GM20000 (cell line): Measurements from ENCODE around the gene ERBB4.

Experiments
- DNase-seq: peaks from one replicate; pipeline ENCODE4 v3.0.0; 2012; ENCODE audit warnings: low spot score
- CTCF ChIP-seq: IDR thresholded peaks from 2 replicates; pipeline ENCODE4 v1.5.1; 2012; ENCODE audit warnings: mild to moderate bottlenecking, control low read depth; ENCODE audit errors: extremely low read depth, missing control alignments

Gene ERBB4

GRCh38 chr2:212328136-212328535 lies 210.5 kb downstream of the ERBB4 start:
- no peak for TF ChIP-seq CTCF

GRCh38 chr2:212327171-212327809 lies 211.3 kb downstream of the ERBB4 start:
- no peak for TF ChIP-seq CTCF

More at GRCh38 chr2:212328136-212328535, 210.5 kb downstream of the ERBB4 start:
- DNase-seq, result no peak

GRCh38 chr2:212318636-212319035 lies 220.0 kb downstream of the ERBB4 start:
- DNase-seq, result no peak
- no peak for TF ChIP-seq CTCF

More at GRCh38 chr2:212327171-212327809, 211.3 kb downstream of the ERBB4 start:
- no peak for DNase-seq

GRCh38 chr2:212314680-212315079 lies 223.9 kb downstream of the ERBB4 start:
- no peak for DNase-seq
- TF ChIP-seq CTCF, result no peak

GRCh38 chr2:212311807-212312404 lies 226.7 kb downstream of the ERBB4 start:
- no peak for DNase-seq
- TF ChIP-seq CTCF, result no peak

- DNase-seq, result no peak
- TF ChIP-seq CTCF, result no peak
Observed at GRCh38 chr2:212299943-212300342, 238.7 kb downstream of the ERBB4 start.

GRCh38 chr2:212299333-212299732 lies 239.3 kb downstream of the ERBB4 start:
- TF ChIP-seq CTCF, result no peak
- DNase-seq, result no peak
